ENCODE data around the gene CHAC2.
A peak's percentile ranks its signal among the peaks of the same experiment; 100 is the strongest.

The CHAC2 gene

GRCh38 chr2:53785366-53785765 lies 17.8 kb downstream of the CHAC2 start:
- no peak for DNase-seq (ENCODE audit: extremely low spot score)
- ChIA-PET CTCF (interaction anchor here (3.3 to 7.6 kb wide), 2 partner anchors 9 to 16 kb away, joined by 18 to 44 read pairs; partner anchors contain the start of gene CHAC2), POLR2A (interaction anchor here (2.9 kb wide), 1 partner anchor 18 kb away, joined by 9 read pairs; the partner anchor contains the start of gene CHAC2)
- no peak for TF ChIP-seq CTCF (IDR thresholded peaks at IDR 0.05; ENCODE audit: control extremely low read depth, extremely low read depth, low read depth, missing control alignments)

- peak; percentile 16 for DNase-seq (ENCODE audit: extremely low spot score)
- TF ChIP-seq CTCF (IDR thresholded peaks at IDR 0.05; ENCODE audit: control extremely low read depth, extremely low read depth, low read depth, missing control alignments): no peak
- ChIA-PET POLR2A (interaction anchor here (2.9 kb wide), 1 partner anchor 19 kb away, joined by 9 read pairs; the partner anchor contains the start of gene CHAC2), CTCF (interaction anchor here (2.2 to 3.3 kb wide), 2 partner anchors 10 to 19 kb away, joined by 12 to 18 read pairs; partner anchors contain the start of gene CHAC2)
Measured at GRCh38 chr2:53786352-53786704, 18.7 kb downstream of the CHAC2 start.

- CTCF ChIA-PET: interaction anchor here (0.6 to 3.3 kb wide), 5 partner anchors 11 to 74 kb away, joined by 3 to 18 read pairs (median 4); partner anchors contain the start of gene CHAC2
- POLR2A ChIA-PET: interaction anchor here (0.5 to 2.9 kb wide), 2 partner anchors 19 to 49 kb away, joined by 3 to 9 read pairs; partner anchors contain the start of gene CHAC2
- peak; percentile 94 for DNase-seq (ENCODE audit: extremely low spot score)
- peak; percentile 12 for TF ChIP-seq CTCF (IDR thresholded peaks at IDR 0.05; ENCODE audit: control extremely low read depth, extremely low read depth, low read depth, missing control alignments)
Measured at GRCh38 chr2:53786705-53787613, 19.4 kb downstream of the CHAC2 start, which contains the start of the genes ASB3 and ERLEC1. Gene ASB3, minus strand, starts transcription at chr2:53786953. Its CDS starts 21,381 bp downstream, at chr2:53765572. Gene ERLEC1, plus strand, starts transcription at chr2:53787044. Its CDS starts 167 bp downstream, at chr2:53787211.

- POLR2A ChIA-PET: interaction anchor here (0.5 to 2.9 kb wide), 2 partner anchors 20 to 181 kb away, joined by 6 to 9 read pairs; partner anchors contain the start of gene CHAC2
- DNase-seq (ENCODE audit: extremely low spot score): no peak
- CTCF ChIA-PET: interaction anchor here (0.6 to 3.3 kb wide), 5 partner anchors 12 to 73 kb away, joined by 3 to 18 read pairs (median 4); partner anchors contain the start of gene CHAC2
- TF ChIP-seq CTCF (IDR thresholded peaks at IDR 0.05; ENCODE audit: control extremely low read depth, extremely low read depth, low read depth, missing control alignments): no peak
Measured at GRCh38 chr2:53787614-53788289, 20.1 kb downstream of the CHAC2 start.

DNA sequence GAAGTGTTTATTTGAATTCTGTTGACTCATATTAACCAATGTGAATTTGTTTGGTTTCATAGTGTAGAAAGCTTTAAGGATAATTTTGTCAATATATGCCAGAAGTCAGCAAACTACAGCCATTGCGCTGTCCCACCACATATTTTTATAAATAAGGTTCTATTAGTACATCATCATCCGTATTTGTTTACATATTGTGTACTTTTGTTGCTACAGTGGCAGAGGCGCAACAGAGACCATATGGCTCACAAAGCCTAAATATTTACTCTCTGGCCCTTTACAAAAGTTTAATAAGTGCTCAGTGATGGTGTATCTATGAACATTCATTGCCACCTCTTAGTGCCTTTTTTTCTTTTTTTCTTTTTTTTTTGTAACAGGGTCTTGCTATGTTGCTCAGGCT lies 25.7 kb downstream of the CHAC2 start:
- no peak for DNase-seq (ENCODE audit: extremely low spot score)
- CTCF ChIA-PET: interaction anchor here (1.0 to 1.6 kb wide), 5 partner anchors 8 to 26 kb away, joined by 3 to 4 read pairs (median 3); partner anchors contain the start of gene CHAC2
- POLR2A ChIA-PET: no interaction called here
- TF ChIP-seq CTCF (IDR thresholded peaks at IDR 0.05; ENCODE audit: control extremely low read depth, extremely low read depth, low read depth, missing control alignments): no peak

DNA sequence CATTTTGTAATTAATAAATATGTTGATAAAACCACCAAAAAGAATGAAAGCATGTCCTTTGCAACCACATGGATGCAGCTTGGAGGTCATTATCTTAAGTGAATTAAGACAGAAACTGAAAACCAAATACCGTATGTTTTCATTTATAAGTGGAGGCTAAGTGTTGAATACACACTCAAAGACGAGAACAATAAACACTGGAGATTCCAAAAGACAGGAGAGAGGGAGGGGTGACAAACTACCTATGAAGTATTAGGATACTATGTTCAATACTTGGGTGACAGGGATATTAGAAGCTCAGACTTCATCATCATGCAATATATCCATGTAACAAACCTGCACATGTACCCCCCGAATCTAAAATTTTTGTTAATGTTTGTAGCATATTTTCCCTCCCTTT lies 26.2 kb downstream of the CHAC2 start:
- no peak for TF ChIP-seq CTCF (IDR thresholded peaks at IDR 0.05; ENCODE audit: control extremely low read depth, extremely low read depth, low read depth, missing control alignments)
- DNase-seq (ENCODE audit: extremely low spot score): no peak
- ChIA-PET POLR2A (no interaction called here), CTCF (interaction anchor here (1.0 to 1.4 kb wide), 2 partner anchors 19 to 26 kb away, joined by 3 to 4 read pairs; partner anchors contain the start of gene CHAC2)

Measured in GM10248 (cell line).